Osteocyte (in vitro differentiated cells): ENCODE results near the gene FAM204A. TPM values are rescaled to one million over a fixed set of nuclear protein-coding genes. Genes with fewer than 3 reads are reported as not detected.

ENCODE experiments used
- DNase-seq: peaks from one replicate; pipeline ENCODE4 v3.0.0; 2021; ENCODE audit warnings: mixed read lengths; ENCODE audit not compliant: unreplicated experiment; ENCODE audit errors: extremely low spot score
- H3K27ac Mint-ChIP-seq: one replicate; pipeline ENCODE4 v1.8.0; 2021; ENCODE audit warnings: mild to moderate bottlenecking, mixed read lengths; ENCODE audit not compliant: unreplicated experiment
- H3K27me3 Mint-ChIP-seq: one replicate; pipeline ENCODE4 v1.8.0; 2021; ENCODE audit warnings: mixed read lengths; ENCODE audit not compliant: unreplicated experiment
- H3K36me3 Mint-ChIP-seq: one replicate; pipeline ENCODE4 v1.8.0; 2021; ENCODE audit warnings: mixed read lengths; ENCODE audit not compliant: unreplicated experiment
- H3K4me1 Mint-ChIP-seq: one replicate; pipeline ENCODE4 v1.8.0; 2021; ENCODE audit warnings: mixed read lengths; ENCODE audit not compliant: unreplicated experiment
- H3K4me3 Mint-ChIP-seq: one replicate; pipeline ENCODE4 v1.8.0; 2021; ENCODE audit warnings: mild to moderate bottlenecking, moderate library complexity, mixed read lengths; ENCODE audit not compliant: unreplicated experiment
- H3K9me3 Mint-ChIP-seq: one replicate; pipeline ENCODE4 v1.8.0; 2021; ENCODE audit warnings: mixed read lengths; ENCODE audit not compliant: unreplicated experiment
- total RNA-seq: library from RNA; stranded (reverse); gene quantifications from 2 replicates; pipeline ENCODE4 v1.2.1, GENCODE V29; 2021
- TF ChIP-seq, protein P1 (sequence below): fragments of 200-600 bp; sonication (generic); IDR thresholded peaks from 2 replicates; pipeline ENCODE4 v1.5.0; 2021; ENCODE audit warnings: antibody characterized with exemption, mild to moderate bottlenecking, moderate library complexity

The FAM204A gene
- total RNA-seq, 1 donor from 2014 or later: 66.6 TPM

DNA sequence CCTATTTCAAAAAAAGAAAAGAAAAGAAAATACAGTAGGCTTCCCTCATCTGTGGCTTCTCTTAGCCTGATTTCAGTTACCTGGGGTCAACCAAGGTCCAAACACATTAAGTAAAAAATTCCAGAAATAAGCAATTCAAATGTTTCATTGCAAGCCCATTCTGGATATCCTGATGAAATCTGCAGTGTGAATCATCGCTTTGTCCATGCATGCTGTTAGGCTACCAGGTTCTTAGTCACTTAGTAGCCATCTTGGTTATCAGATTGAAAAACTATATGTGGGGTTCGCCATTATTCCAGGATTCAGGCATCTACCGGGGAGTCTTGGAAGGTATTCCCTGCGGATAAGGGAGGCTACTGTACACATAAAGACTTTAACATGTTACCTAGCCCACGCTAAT lies 991 bp upstream of the FAM204A start:
- no peak for DNase-seq
- Mint-ChIP-seq H3K27ac (no peak overlapping the region), H3K9me3 (no peaks in the 10 kb centered on the region), H3K36me3 (no peaks in the 10 kb centered on the region), H3K4me3 (no peak overlapping the region), H3K4me1 (peaks cover 24% of the 10 kb centered on the region), H3K27me3 (peaks cover 18% of the 10 kb centered on the region)
- TF ChIP-seq, protein P1, sequence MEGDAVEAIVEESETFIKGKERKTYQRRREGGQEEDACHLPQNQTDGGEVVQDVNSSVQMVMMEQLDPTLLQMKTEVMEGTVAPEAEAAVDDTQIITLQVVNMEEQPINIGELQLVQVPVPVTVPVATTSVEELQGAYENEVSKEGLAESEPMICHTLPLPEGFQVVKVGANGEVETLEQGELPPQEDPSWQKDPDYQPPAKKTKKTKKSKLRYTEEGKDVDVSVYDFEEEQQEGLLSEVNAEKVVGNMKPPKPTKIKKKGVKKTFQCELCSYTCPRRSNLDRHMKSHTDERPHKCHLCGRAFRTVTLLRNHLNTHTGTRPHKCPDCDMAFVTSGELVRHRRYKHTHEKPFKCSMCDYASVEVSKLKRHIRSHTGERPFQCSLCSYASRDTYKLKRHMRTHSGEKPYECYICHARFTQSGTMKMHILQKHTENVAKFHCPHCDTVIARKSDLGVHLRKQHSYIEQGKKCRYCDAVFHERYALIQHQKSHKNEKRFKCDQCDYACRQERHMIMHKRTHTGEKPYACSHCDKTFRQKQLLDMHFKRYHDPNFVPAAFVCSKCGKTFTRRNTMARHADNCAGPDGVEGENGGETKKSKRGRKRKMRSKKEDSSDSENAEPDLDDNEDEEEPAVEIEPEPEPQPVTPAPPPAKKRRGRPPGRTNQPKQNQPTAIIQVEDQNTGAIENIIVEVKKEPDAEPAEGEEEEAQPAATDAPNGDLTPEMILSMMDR: no peak

DNA sequence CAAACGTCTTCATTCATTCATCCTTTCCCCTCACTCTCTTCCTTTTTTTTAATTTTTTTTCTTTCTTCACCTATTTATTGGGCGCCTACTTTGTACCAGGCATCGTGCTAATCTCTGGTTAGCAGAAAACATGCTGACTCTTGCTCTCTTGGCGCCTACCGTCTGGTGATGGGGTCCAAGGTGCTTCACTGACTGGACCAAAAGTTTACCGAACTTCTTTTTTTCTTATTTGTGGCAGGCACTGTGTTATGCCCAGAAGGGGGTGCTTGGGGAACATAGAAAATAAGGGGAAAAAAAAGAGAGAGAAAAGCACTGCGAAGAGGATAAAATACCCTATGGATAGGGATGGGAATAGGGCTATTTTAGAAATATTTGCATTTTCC lies 505 bp upstream of the FAM204A start:
- Mint-ChIP-seq H3K36me3 (peaks cover 1% of the 10 kb centered on the region), H3K27ac (peak overlapping the region; percentile 70), H3K9me3 (no peaks in the 10 kb centered on the region), H3K4me3 (peak overlapping the region; percentile 82), H3K4me1 (peaks cover 24% of the 10 kb centered on the region), H3K27me3 (peaks cover 16% of the 10 kb centered on the region)
- TF ChIP-seq, protein P1: peak; percentile 31
- DNase-seq: no peak

DNA sequence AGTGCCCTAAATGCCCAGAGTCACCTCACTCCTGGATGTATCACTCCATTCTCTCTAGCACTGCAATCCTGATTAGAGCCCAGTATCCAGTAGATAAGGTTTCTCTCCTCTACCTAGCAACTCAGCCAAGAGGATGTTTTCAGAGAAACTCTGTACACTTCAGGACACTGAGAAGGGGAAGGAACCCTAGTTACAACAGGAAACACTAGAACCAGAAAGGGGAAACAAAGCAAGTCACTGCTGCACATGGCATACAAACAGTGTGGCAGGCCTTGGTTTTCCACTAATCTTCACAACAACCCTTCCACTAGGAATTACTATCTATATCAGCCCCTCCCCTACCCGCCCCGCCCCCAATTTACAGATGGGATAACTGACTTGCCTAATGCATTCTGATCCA lies 1.6 kb downstream of the FAM204A start:
- Mint-ChIP-seq H3K9me3 (no peaks in the 10 kb centered on the region), H3K27ac (no peak overlapping the region), H3K36me3 (peaks cover 9% of the 10 kb centered on the region), H3K4me1 (peaks cover 24% of the 10 kb centered on the region), H3K27me3 (peaks cover 3% of the 10 kb centered on the region), H3K4me3 (peak overlapping the region; percentile 5)
- DNase-seq: no peak
- TF ChIP-seq, protein P1: no peak

DNA sequence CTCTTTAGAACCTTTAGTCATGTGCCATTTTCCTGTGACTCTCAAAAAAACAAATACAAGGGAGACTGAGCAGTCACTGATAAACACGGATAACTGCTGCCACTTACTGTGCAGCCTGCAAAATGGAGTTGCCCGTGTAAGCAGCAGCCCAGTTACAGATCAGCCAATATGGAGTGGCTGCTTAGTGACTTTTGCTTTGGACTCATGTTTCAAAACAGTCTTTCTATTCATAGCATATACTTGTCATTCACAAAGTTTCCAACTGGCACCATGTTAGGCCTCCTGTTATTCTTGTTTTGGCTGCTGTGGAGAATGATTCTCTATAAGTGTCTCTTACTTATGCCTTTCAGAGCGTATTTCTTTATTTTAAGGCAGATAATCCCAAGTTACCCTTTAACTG lies 3.0 kb downstream of the FAM204A start:
- Mint-ChIP-seq H3K27ac (no peak overlapping the region), H3K27me3 (no peaks in the 10 kb centered on the region), H3K36me3 (peaks cover 20% of the 10 kb centered on the region), H3K4me3 (no peak overlapping the region), H3K4me1 (peaks cover 24% of the 10 kb centered on the region), H3K9me3 (no peaks in the 10 kb centered on the region)
- no peak for DNase-seq
- TF ChIP-seq, protein P1: no peak

DNA sequence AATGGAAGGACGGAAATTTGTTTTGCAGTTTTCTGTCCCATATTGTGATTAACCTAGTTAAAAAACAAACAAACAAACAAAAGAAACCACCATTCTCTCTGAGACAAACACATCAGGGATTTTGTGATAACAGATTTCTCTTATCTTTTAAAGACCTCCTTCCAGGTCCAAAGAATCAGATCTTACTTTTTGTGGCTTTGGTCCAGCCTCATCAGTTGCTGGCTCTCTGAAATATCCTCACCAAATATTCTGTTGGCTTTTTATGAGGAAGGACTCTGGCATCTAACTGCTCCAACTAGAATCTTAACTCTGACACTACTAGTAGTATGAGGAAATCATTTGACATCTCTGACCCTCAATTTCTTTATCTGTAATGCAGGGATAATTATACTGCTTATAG lies 4.8 kb downstream of the FAM204A start:
- H3K4me3 Mint-ChIP-seq: no peak overlapping the region
- TF ChIP-seq, protein P1: no peak
- no peak for DNase-seq
- no peak overlapping the region for H3K27ac Mint-ChIP-seq
- no peaks in the 10 kb centered on the region for H3K9me3 Mint-ChIP-seq
- no peaks in the 10 kb centered on the region for H3K27me3 Mint-ChIP-seq
- peaks cover 21% of the 10 kb centered on the region for H3K4me1 Mint-ChIP-seq
- peaks cover 28% of the 10 kb centered on the region for H3K36me3 Mint-ChIP-seq
